Measurements from ENCODE around the gene DLG2.

DNA sequence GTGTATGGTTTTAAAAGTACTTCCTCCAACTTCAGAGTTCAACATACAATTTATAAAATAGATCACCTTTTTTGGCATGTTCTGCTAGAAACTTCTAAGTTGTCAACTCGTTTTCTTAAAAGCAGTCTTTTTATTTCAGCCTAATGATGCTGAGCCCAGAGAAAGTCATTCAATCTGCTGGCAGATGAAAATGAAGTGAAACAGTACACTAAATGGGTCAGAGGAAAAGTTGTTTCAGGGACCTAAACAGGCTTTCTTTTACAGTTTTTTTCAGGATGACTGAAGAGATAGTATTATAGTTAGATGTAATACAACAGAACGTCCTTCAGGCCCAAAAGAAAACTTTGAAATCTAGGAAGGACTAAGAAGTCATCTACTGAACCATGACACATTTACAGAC lies 1498.3 kb downstream of the DLG2 start:
- TF ChIP-seq CEBPB (IDR thresholded peaks at IDR 0.05) (no peak), EGR1 (IDR thresholded peaks at IDR 0.05) (no peak), RAD21 (IDR thresholded peaks at IDR 0.05; ENCODE audit: low read depth) (no peak), YY1 (IDR thresholded peaks at IDR 0.05; ENCODE audit: low read depth) (no peak), TAF1 (IDR thresholded peaks at IDR 0.05; ENCODE audit: low read depth) (no peak), EP300 (IDR thresholded peaks at IDR 0.05; ENCODE audit: borderline replicate concordance) (no peak), REST (IDR thresholded peaks at IDR 0.05; ENCODE audit: low read depth) (no peak)
